GM10266 (cell line): Measurements from ENCODE around the gene TNIP2.

ENCODE experiments used
- DNase-seq: peaks from one replicate; pipeline ENCODE4 v3.0.0; 2012; ENCODE audit errors: extremely low spot score
- TF ChIP-seq, protein P1 (sequence below): IDR thresholded peaks from 2 replicates; pipeline ENCODE4 v1.5.1; 2012; ENCODE audit warnings: mild to moderate bottlenecking, low read depth; ENCODE audit not compliant: control insufficient read depth, insufficient read depth; ENCODE audit errors: missing control alignments

TNIP2 gene, protein sequence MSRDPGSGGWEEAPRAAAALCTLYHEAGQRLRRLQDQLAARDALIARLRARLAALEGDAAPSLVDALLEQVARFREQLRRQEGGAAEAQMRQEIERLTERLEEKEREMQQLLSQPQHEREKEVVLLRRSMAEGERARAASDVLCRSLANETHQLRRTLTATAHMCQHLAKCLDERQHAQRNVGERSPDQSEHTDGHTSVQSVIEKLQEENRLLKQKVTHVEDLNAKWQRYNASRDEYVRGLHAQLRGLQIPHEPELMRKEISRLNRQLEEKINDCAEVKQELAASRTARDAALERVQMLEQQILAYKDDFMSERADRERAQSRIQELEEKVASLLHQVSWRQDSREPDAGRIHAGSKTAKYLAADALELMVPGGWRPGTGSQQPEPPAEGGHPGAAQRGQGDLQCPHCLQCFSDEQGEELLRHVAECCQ

DNA sequence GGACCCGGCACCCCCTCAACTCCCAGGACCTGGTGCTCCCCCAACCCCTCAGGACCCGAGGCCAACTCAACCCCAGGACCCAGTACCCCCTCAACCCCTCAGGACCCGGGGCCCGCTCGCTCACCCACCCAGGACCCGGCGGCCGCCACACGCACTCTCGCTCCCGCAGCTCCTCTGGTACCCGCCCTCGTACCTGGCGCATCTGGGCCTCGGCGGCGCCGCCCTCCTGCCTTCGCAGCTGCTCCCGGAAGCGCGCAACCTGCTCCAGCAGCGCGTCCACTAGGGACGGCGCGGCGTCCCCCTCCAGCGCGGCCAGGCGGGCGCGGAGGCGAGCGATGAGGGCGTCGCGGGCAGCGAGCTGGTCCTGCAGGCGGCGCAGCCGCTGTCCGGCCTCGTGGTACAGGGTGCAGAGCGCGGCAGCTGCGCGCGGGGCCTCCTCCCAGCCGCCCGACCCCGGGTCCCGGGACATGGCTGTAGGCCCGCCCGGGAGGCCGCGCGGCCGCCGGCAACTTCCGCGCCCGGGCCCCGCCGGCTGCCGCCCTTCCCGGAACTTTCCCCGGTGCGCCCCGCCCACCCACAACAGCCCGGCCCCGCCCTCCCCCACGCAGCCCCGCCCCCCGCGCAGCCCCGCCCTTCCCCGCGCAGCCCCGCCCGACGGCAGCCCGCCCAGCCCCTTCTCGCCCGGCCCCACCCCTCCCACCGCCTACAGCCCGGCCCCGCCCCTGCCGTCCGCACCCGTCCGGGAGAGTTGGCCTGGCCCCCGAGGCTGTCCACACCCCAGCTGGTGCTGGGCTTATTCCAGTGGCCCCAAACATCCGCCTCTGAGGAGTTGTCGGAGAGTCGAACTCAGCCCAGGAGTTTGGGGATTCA, at the start of gene TNIP2:
TNIP2 (minus strand) TSS at position 516 of the 870 bp plus-strand sequence; CDS start at position 469, 47 bp downstream.
- peak; percentile 99 for DNase-seq
- TF ChIP-seq, protein P1, sequence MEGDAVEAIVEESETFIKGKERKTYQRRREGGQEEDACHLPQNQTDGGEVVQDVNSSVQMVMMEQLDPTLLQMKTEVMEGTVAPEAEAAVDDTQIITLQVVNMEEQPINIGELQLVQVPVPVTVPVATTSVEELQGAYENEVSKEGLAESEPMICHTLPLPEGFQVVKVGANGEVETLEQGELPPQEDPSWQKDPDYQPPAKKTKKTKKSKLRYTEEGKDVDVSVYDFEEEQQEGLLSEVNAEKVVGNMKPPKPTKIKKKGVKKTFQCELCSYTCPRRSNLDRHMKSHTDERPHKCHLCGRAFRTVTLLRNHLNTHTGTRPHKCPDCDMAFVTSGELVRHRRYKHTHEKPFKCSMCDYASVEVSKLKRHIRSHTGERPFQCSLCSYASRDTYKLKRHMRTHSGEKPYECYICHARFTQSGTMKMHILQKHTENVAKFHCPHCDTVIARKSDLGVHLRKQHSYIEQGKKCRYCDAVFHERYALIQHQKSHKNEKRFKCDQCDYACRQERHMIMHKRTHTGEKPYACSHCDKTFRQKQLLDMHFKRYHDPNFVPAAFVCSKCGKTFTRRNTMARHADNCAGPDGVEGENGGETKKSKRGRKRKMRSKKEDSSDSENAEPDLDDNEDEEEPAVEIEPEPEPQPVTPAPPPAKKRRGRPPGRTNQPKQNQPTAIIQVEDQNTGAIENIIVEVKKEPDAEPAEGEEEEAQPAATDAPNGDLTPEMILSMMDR = peak; percentile 35

DNA sequence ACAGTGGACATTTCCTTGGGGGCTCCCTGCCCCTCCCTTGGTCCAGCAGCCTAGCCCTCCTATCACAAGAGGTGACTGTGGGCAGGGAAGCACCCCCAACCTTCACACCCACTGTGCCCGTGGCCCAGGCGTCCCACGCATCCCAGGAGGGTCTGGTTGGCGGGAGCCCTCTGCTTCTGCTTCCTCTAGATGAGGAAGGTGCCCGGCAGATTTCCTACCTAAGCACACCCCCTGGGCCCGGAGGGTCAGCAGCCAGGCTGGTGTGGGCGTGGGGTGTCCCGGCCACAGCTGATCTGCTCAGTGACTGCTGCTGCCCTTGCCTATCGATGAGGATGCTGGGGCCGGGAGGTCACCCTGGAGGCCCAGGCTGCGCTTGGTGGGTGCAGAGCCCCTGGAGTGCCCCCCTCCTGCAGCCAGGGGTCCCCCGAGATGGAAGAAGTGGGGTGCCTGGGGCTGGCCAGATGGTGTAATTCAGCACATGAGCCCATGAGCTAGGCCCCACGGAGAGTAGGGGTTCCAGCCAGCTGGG, 48.9 kb upstream of the TNIP2 start:
- TF ChIP-seq, protein P1 = no peak
- DNase-seq = no peak

DNA sequence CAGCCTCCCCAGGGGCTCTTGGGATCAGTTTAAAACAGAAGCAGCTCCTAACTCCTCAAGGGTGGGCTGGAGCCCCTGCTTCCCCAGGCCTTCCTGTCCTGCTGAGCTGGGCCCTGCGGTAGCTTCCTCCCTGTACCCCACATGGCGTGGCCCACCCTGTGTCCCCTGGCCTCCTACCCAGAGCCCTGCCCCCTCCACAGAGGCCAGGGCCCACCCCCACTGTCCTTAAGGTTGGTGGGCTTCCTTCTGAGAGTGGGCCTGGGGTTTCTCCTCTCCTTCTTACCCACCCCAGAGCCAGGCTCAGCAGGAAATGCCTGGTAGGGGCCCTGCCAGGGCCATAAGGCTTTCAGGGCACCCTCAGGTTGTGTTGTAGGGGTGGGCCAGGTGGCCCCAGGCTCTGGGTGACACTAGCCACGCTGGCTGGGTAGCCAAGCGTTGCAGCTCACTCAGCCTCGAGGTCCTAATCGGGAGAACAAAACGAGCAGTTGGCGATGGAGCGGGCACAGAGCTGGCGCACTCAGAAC, 48.4 kb upstream of the TNIP2 start:
- DNase-seq = no peak
- TF ChIP-seq, protein P1 = no peak

DNA sequence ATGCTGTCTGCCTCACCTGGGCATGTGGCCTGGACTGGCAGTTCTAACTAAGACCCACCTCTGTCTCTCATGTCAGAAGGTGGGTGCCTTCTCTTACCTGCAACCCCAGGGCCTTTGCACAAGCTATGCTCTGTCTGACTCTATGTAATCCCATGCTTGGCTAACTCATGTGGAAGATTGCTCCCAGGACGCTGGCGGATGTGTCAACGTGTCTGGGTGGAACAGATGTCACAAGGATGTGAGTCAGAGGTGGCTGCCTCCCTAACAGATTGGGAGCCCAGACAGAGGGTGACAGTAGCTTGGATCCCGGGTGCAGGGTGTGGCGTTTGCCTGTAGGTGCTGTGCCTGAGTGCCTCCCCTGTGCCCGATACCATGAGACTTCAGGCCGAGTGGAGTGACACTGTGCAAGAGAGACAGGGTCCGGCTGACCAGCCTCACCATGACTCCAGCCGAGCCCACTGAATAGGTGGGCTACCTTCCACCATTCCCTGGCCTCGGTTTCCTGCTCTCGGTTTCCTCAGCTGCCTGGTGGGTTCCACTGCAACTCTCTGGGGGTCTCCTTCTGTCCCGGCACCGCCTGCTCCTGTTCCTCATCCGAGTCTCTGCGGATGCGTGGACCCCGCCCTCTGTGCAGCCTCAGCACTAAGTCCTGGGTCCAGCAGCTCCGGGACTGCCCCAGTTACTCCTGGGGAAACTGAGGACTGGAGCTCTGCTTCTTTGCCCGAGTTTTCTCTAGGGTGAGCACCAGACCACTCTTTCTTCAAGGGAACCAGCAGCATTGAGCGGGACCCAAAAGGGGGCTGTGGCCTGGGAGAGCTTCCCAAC, 47.7 kb upstream of the TNIP2 start:
- TF ChIP-seq, protein P1 = no peak
- no peak for DNase-seq

DNA sequence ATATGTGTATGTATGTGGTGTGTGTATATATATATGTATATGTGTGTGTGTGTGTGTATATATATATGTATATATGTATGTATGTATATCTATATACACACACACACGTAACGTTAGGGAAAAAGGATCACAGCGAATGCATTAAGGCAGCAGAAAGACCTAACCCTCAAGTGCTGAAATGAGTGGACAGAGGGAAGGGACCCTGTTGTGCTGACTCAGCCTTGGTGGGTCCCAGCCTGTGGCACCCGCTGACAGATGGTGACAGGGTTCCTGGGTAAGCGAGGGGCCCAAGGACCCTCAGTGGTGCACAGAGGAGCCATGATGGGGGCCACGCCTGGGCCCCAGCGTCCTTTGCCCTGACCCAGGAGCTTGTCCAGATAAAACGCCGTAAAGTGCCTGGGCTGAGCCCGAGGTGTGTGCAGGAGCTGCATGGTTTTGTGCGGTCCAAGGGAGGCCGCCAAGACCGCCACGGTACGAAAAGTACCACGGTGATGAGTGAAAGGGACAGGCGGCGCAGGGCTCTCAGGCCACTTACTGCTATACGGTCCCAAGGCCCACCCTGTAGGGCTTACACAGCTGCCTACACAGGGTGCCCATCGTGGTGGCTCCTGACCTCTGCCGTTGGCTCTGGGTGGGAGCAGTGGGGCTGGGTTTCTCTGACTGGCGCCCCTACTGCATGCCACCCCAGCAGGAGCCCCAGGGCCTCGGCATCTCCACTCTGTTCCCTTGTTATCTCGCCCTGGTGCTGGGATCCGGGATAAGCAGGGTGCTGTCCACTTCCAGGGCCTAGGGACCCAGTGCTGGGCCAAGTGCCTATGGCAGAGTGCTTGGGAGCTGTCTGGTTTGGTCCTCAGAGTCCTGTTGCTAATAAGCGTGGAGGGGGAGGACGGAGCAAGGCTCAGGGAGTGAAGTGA, 46.7 kb upstream of the TNIP2 start:
- TF ChIP-seq, protein P1 = no peak
- no peak for DNase-seq
